GM13976 (cell line): ENCODE results near the gene MBNL2.

Experiments
- DNase-seq: peaks from one replicate; pipeline ENCODE4 v3.0.0; 2012; ENCODE audit warnings: low spot score
- CTCF ChIP-seq: IDR thresholded peaks from 2 replicates; pipeline ENCODE4 v1.5.1; 2012; ENCODE audit warnings: borderline replicate concordance, mild to moderate bottlenecking; ENCODE audit not compliant: insufficient read depth; ENCODE audit errors: extremely low read depth, missing control alignments, control extremely low read depth
- in situ Hi-C: fragments of 300-500 bp; cut with MboI; formaldehyde crosslinking; loops from one replicate; pipeline ENCODE4 v1.12.0; 2022; ENCODE audit warnings: low sequenced_read_pairs, mixed read lengths, inconsistent platforms; ENCODE audit not compliant: unreplicated experiment

Gene MBNL2

GRCh38 chr13:97440598-97441170 is 218.6 kb downstream of the MBNL2 start:
- in situ Hi-C loops = loop anchor here (25.0 kb wide), 1 partner anchor 547 kb away; no protein-coding TSS in a partner anchor
- no peak for DNase-seq
- TF ChIP-seq CTCF = no peak

GRCh38 chr13:97441368-97441767 is 219.2 kb downstream of the MBNL2 start:
- in situ Hi-C loops = loop anchor here (25.0 kb wide), 1 partner anchor 546 kb away; no protein-coding TSS in a partner anchor
- no peak for DNase-seq
- TF ChIP-seq CTCF = no peak
